MCF 10A (cell line): Measurements from ENCODE around the gene CUEDC1. TPM values are rescaled to one million over a fixed set of nuclear protein-coding genes. Genes with fewer than 3 reads are reported as not detected.
A peak's percentile ranks its signal among the peaks of the same experiment; 100 is the strongest.

Experiments used
- BruUV-seq: library from RNA; stranded (reverse); fragments of 400-500 nt; replicated peaks from 2 replicates; lab custom pipeline; 2021; lab: Mats Ljungman, UMichigan
- CTCF ChIA-PET: fragments of 300-600 bp; sonication (Branson Sonifier 250); formaldehyde crosslinking; extraction: SDS; loops from one replicate; lab custom pipeline; 2021; ENCODE audit warnings: antibody characterized with exemption, inconsistent platforms; lab: Yijun Ruan, JAX
- POLR2A ChIA-PET: fragments of 300-600, 350-650 bp; sonication (Branson Sonifier 250); formaldehyde crosslinking; extraction: SDS; loops from one replicate; lab custom pipeline; 2020; ENCODE audit warnings: antibody characterized with exemption, inconsistent platforms; lab: Yijun Ruan, JAX
- DNase-seq: peaks from one replicate; pipeline ENCODE4 v3.0.0-alpha.2; 2018; ENCODE audit not compliant: unreplicated experiment
- H3K27ac Mint-ChIP-seq: one replicate; pipeline ENCODE4 v1.8.0; 2022; ENCODE audit warnings: mild to moderate bottlenecking, low read depth, mixed read lengths; ENCODE audit not compliant: unreplicated experiment
- H3K27me3 Mint-ChIP-seq: one replicate; pipeline ENCODE4 v1.8.0; 2022; ENCODE audit warnings: mixed read lengths; ENCODE audit not compliant: insufficient read depth, unreplicated experiment
- H3K36me3 Mint-ChIP-seq: one replicate; pipeline ENCODE4 v1.8.0; 2022; ENCODE audit warnings: mild to moderate bottlenecking, moderate library complexity, mixed read lengths; ENCODE audit not compliant: insufficient read depth, unreplicated experiment
- H3K4me1 Mint-ChIP-seq: one replicate; pipeline ENCODE4 v1.8.0; 2022; ENCODE audit warnings: mixed read lengths; ENCODE audit not compliant: insufficient read depth, unreplicated experiment
- H3K4me3 Mint-ChIP-seq: one replicate; pipeline ENCODE4 v1.8.0; 2022; ENCODE audit warnings: mild to moderate bottlenecking, moderate library complexity, mixed read lengths; ENCODE audit not compliant: unreplicated experiment
- H3K9me3 Mint-ChIP-seq: one replicate; pipeline ENCODE4 v1.8.0; 2022; ENCODE audit warnings: mixed read lengths; ENCODE audit not compliant: unreplicated experiment
- intact Hi-C: fragments of 100-400 bp; cut with micrococcal nuclease; formaldehyde crosslinking; loops from 2 replicates; pipeline ENCODE4 v1.14.1; 2022
- total RNA-seq: library from RNA; stranded (reverse); gene quantifications from 2 replicates; pipeline ENCODE4 v1.2.3, GENCODE V29; 2022
- TF ChIP-seq, protein P1 (sequence below): fragments of 200-600 bp; IDR thresholded peaks from one replicate; pipeline ENCODE4 v1.8.0; 2022; ENCODE audit warnings: antibody characterized with exemption, mild to moderate bottlenecking; ENCODE audit not compliant: unreplicated experiment

The CUEDC1 gene
- total RNA-seq, 1 experiment from 2014 or later, result 15.6 TPM

DNA sequence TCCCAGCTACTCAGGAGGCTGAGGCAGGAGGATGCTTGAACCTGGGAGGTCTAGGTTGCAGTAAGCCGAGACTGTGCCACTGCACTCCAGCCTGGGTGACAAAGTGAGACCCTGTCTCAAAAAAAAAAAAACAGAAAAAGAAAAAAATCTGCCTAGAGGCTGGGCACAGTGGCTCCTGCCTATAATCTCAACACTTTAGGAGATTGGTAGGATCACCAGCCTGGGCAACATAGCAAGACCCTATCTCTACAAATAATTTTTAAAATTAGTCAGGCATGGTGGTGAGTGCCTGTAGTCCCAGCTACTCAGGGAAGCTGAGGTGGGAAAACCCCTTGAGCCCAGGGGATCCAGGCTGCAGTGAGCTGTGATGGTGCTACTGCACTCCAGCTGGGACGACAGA lies 17.7 kb downstream of the CUEDC1 start:
- BruUV-seq, result no TSS peak

DNA sequence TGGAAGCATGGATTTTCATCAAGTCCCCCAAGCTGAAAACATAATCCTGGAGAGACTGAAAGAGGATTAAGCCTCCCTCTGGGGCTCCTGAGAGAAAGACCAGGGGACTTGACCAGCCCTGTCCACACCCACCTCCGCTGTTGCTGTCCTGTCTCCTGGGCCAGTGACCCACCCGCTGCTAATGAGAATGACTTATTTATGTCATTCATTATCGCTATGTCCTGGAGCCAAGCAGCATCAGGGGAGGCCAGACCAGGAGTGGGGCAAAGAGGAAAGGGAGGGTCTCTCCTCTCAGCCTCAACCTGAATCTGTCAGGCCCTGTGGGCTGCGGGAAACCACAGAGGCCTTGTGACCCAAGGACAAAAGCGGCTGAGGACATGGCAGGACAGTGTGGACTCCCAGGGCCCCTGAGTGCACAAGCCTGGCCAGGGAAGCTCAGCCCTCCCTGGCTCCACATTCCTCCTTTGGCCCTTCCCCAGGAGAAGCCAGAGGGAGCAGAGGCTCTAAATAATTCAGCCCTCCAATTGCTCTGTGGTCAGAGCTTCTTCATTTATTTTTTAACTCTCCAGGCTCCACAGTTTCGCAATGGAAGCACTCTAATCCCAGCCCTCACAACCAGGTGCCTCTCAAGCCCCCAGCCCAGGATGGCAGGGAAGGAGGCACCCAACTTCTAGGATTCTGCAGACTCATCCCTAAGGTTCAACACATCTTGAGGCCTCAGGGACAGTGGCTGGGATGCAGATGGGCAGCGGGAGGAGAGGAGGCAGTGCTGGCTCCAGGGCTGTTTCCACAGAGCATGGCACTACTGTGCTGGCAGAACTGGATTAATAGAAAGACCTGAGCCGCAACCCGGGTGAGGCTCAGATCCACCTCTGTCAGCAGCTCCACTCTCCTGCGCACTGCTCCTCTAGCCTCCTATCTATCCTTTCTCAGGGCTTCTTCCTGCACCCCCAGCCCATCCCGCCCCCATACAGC lies 19.1 kb downstream of the CUEDC1 start:
- peaks cover 16% of the 10 kb centered on the region for H3K4me1 Mint-ChIP-seq
- ChIA-PET CTCF (interaction anchor here (1.2 to 1.9 kb wide), 2 partner anchors 10 to 11 kb away, joined by 6 to 7 read pairs; no protein-coding TSS in a partner anchor), POLR2A (interaction anchor here (0.6 to 1.1 kb wide), 2 partner anchors 8 to 50 kb away, joined by 3 read pairs; no protein-coding TSS in a partner anchor)
- intact Hi-C loops, result no loop called here
- TF ChIP-seq, protein P1, sequence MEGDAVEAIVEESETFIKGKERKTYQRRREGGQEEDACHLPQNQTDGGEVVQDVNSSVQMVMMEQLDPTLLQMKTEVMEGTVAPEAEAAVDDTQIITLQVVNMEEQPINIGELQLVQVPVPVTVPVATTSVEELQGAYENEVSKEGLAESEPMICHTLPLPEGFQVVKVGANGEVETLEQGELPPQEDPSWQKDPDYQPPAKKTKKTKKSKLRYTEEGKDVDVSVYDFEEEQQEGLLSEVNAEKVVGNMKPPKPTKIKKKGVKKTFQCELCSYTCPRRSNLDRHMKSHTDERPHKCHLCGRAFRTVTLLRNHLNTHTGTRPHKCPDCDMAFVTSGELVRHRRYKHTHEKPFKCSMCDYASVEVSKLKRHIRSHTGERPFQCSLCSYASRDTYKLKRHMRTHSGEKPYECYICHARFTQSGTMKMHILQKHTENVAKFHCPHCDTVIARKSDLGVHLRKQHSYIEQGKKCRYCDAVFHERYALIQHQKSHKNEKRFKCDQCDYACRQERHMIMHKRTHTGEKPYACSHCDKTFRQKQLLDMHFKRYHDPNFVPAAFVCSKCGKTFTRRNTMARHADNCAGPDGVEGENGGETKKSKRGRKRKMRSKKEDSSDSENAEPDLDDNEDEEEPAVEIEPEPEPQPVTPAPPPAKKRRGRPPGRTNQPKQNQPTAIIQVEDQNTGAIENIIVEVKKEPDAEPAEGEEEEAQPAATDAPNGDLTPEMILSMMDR, result no peak
- peak overlapping the region; percentile 61 for H3K27ac Mint-ChIP-seq
- no peaks in the 10 kb centered on the region for H3K9me3 Mint-ChIP-seq
- no TSS peak for BruUV-seq
- no peak overlapping the region for H3K4me3 Mint-ChIP-seq
- no peaks in the 10 kb centered on the region for H3K27me3 Mint-ChIP-seq
- H3K36me3 Mint-ChIP-seq, result no peaks in the 10 kb centered on the region
- no peak for DNase-seq

More for the DNA sequence above, 17.7 kb downstream of the CUEDC1 start:
- Mint-ChIP-seq H3K27ac (no peak overlapping the region), H3K4me1 (peaks cover 13% of the 10 kb centered on the region), H3K36me3 (no peaks in the 10 kb centered on the region), H3K4me3 (no peak overlapping the region), H3K27me3 (no peaks in the 10 kb centered on the region), H3K9me3 (no peaks in the 10 kb centered on the region)
- intact Hi-C loops, result loop anchor here (1.0 kb wide), 1 partner anchor 47 kb away; no protein-coding TSS in a partner anchor
- TF ChIP-seq, protein P1, result no peak
- POLR2A ChIA-PET, result interaction anchor here (0.8 to 1.0 kb wide), 2 partner anchors 9 to 16 kb away, joined by 3 to 4 read pairs; no protein-coding TSS in a partner anchor
- no peak for DNase-seq
- CTCF ChIA-PET, result interaction anchor here (1.4 to 2.1 kb wide), 2 partner anchors 12 to 79 kb away, joined by 6 to 8 read pairs; no protein-coding TSS in a partner anchor

DNA sequence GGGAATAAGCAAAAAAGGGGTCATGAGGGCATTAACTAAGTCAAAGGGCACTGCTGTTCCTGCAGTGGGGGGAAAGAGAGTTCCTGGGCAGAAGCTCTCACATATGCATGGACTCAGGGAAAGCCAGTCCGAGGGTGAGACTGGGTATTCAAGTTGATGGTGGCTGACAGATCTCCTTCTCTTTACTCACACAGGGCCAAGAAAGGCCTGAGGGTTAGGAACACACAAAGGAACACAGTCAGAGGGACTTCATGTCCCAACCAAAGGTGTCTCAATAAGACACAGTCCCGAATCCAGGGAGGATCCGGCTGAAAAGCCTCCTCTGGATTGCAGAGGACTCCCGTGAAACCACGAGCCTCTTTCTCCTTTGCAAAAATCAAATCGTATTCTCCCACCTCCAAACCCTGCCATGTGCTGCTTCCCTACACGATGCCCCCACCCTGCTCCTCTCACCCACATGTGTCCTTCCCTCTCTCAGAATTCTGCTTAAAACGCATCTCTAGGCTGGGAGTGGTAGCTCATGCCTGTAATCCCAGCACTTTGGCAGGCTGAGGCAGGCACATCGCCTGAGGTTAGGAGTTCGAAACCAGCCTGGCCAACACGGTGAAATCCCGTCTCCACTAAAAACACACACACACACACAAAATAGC lies 23.6 kb downstream of the CUEDC1 start:
- peaks cover 5% of the 10 kb centered on the region for H3K36me3 Mint-ChIP-seq
- H3K27ac Mint-ChIP-seq, result no peak overlapping the region
- peaks cover 18% of the 10 kb centered on the region for H3K4me1 Mint-ChIP-seq
- POLR2A ChIA-PET, result interaction anchor here (0.7 to 1.3 kb wide), 2 partner anchors 12 to 53 kb away, joined by 3 read pairs; no protein-coding TSS in a partner anchor
- intact Hi-C loops, result no loop called here
- H3K9me3 Mint-ChIP-seq, result no peaks in the 10 kb centered on the region
- no peak overlapping the region for H3K4me3 Mint-ChIP-seq
- H3K27me3 Mint-ChIP-seq, result no peaks in the 10 kb centered on the region
- CTCF ChIA-PET, result interaction anchor here (0.6 to 1.0 kb wide), 2 partner anchors 68 to 165 kb away, joined by 3 read pairs; no protein-coding TSS in a partner anchor
- DNase-seq, result no peak
- TF ChIP-seq, protein P1, result no peak
- BruUV-seq, result no TSS peak
